ENCODE results near the gene FANCG. TPM values are rescaled to one million over a fixed set of nuclear protein-coding genes. Genes with fewer than 3 reads are reported as not detected.

The FANCG gene
- total RNA-seq, 1 donor from 2014 or later, result 45.4 TPM

DNA sequence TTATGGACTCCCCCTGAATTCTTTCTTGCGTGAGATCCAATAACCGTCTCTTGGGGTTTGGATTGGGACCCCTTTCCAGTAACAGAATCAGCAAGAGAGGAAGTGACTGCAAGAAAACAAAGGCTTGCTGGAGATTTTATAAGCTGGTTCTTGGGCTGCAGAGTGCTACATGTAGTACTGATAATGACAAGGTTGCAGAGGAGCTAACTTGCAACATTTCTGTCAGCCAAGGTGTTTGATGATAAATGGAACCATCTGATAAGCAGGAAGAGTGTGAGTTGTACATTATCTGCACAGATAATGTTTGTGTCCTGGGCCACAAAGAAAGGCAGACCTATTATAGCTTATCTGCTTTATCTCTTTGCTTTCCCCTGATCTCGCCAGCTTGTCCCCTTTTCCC, 53.1 kb downstream of the FANCG start:
- DNase-seq (ENCODE audit: low spot score in 2 of 2), result no peak
- Histone ChIP-seq H3K27me3 (no peaks in the 10 kb centered on the region), H3K36me3 (peaks cover 4 to 13% of the 10 kb centered on the region in 2 donors), H3K9me3 (no peaks in the 10 kb centered on the region), H3K4me3 (no peak overlapping the region), H3K4me1 (no peaks in the 10 kb centered on the region), H3K27ac (no peak overlapping the region)
- intact Hi-C loops (cut with DNase I), result no loop called here
- TF ChIP-seq, protein P1, sequence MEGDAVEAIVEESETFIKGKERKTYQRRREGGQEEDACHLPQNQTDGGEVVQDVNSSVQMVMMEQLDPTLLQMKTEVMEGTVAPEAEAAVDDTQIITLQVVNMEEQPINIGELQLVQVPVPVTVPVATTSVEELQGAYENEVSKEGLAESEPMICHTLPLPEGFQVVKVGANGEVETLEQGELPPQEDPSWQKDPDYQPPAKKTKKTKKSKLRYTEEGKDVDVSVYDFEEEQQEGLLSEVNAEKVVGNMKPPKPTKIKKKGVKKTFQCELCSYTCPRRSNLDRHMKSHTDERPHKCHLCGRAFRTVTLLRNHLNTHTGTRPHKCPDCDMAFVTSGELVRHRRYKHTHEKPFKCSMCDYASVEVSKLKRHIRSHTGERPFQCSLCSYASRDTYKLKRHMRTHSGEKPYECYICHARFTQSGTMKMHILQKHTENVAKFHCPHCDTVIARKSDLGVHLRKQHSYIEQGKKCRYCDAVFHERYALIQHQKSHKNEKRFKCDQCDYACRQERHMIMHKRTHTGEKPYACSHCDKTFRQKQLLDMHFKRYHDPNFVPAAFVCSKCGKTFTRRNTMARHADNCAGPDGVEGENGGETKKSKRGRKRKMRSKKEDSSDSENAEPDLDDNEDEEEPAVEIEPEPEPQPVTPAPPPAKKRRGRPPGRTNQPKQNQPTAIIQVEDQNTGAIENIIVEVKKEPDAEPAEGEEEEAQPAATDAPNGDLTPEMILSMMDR (IDR thresholded peaks at IDR 0.05), result no peak

Other genes with a start within 250 kb of the FANCG start
- gene PHF24, start 121.7 kb downstream of the FANCG start, total RNA-seq, result not detected
- gene DNAJB5, start 90.2 kb downstream of the FANCG start, total RNA-seq, result 40.8 TPM
- 96.3 TPM for gene VCP, start 7.3 kb downstream of the FANCG start, total RNA-seq
- 2.4 TPM for gene PIGO, start 16.6 kb upstream of the FANCG start, total RNA-seq
- 94.2 TPM for gene STOML2, start 23.2 kb upstream of the FANCG start, total RNA-seq
- 58.3 TPM for gene ATOSB, start 35.9 kb upstream of the FANCG start, total RNA-seq
- 26.5 TPM for gene UNC13B, start 82.1 kb upstream of the FANCG start, total RNA-seq

Measured in ascending aorta (tissue), 2 donors.